Breast epithelium (tissue), 3 donors: ENCODE measurements around the gene PPP1R3G.

Source experiments
- CTCF ChIP-seq, 3 donors: fragments of 450-650 bp; IDR thresholded peaks; one replicate each; pipeline ENCODE4 v1.5.1; 2016 to 2017; ENCODE audit warnings: antibody characterized with exemption in 3 of 3, mild to moderate bottlenecking in 3 of 3, moderate library complexity in 3 of 3
- POLR2A ChIP-seq: fragments of 450-650 bp; IDR thresholded peaks from one replicate; pipeline ENCODE4 v1.6.1; 2016; ENCODE audit warnings: antibody characterized with exemption, mild to moderate bottlenecking, moderate library complexity

GRCh38 chr6:5120011-5120410, 34.9 kb downstream of the PPP1R3G start:
- no peak for TF ChIP-seq CTCF (IDR thresholded peaks at IDR 0.05)
- TF ChIP-seq POLR2A, result no peak
